ENCODE data around the gene PRICKLE4. TPM values are rescaled to one million over a fixed set of nuclear protein-coding genes. Genes with fewer than 3 reads are reported as not detected.
"Not testable (repeated sequence)": the region's sequence is repeated elsewhere in the genome, so short reads cannot be mapped to it uniquely, and the experiment has no call there.

Gene PRICKLE4
- total RNA-seq, 1 donor from 2014 or later: 3.8 TPM

DNA sequence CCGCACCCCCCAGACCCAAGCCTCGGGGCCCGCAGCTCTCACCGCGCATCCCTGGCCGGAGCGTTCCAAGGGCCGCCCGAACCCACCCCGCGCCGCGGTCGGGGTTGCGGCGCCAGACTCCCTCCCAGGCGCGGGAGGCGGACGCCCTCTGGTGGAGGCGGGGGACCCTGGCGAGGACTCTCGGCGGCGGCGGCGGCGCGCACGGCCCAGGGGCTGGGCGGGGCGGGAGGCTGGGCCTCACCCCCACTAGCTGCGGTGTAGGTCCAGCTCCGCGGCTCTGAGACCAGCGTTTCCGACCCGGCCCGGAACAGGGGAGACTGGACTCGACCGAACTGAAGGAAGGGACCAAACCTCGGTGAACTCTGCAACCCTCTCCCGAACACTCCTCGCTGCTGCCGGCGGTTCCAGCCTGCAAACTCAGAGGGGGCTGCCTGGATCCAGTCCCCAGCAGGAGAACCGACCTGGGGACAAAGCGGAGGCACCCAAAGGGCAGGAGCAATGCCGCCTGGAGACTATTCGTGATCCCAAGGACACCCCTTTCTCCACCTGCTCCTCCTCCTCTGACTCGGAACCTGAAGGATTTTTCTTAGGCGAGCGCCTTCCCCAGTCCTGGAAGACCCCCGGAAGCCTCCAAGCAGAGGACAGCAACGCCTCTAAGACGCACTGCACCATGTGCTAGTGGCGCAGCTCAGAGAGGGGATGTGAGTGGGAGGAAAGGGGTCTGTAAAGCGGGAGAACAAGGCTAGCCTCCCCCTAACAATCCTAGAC lies 6.1 kb downstream of the PRICKLE4 start:
- intact Hi-C loops (cut with micrococcal nuclease): loop anchor here (10.0 kb wide), 1 partner anchor 258 kb away; no protein-coding TSS in a partner anchor

DNA sequence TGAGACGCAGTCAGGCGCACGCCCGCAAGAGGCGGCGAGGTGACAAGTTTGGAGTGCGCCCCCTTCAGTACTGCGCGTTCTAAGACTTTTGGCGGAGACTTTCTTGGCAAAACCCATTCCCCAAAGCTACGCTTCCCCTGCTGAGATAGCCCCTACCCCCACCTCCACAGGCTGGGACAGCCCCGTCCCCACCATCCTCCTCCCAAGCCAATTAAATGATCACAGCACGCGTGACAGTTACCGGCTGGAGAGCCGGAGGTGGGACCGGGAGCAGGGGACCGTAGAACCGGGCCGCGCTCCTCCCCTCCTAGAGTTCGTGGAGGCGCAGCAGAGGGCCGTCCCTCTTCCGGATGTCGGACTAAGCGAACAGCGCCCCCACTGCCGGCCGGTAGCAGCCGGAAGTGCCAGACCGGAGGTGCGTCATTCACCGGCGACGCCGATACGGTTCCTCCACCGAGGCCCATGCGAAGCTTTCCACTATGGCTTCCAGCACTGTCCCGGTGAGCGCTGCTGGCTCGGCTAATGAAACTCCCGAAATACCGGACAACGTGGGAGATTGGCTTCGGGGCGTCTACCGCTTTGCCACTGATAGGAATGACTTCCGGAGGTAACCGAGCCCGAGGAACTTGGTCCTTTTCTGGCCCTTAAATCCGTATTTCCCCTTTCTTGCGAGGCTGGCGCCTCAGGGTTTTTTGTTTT lies 6.8 kb downstream of the PRICKLE4 start, which contains the start of gene TOMM6:
Gene TOMM6, plus strand, starts transcription at position 476 of the 699 bp plus-strand sequence. Its CDS starts 4 bp downstream, at position 480.
- DNase-seq: peak; percentile 97
- ATAC-seq: peak; percentile 84
- intact Hi-C loops (cut with micrococcal nuclease): loop anchor here (10.0 kb wide), 1 partner anchor 257 kb away; no protein-coding TSS in a partner anchor

More for the DNA sequence above, 6.1 kb downstream of the PRICKLE4 start:
- DNase-seq: peak; percentile 96
- peak; percentile 90 for ATAC-seq

DNA sequence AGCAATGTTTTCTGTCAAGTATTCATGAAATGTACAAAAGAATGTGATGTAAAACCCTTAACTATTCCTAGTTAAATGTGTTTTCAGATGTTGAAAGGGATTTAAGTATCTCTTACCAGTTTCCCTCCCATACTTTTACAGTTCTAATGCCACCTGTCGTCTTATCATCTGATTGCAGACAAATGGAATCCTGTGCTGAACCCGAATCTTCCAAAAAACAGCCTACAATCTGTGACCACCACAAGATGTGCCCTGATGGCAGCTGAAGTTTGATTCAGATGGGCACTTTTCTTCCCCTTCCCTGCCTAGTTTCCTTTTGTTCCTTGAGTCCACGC lies 8.8 kb downstream of the PRICKLE4 start:
- intact Hi-C loops (cut with micrococcal nuclease): loop anchor here (10.0 kb wide), 1 partner anchor 255 kb away; no protein-coding TSS in a partner anchor
- ATAC-seq (no peak), DNase-seq (no peak)

DNA sequence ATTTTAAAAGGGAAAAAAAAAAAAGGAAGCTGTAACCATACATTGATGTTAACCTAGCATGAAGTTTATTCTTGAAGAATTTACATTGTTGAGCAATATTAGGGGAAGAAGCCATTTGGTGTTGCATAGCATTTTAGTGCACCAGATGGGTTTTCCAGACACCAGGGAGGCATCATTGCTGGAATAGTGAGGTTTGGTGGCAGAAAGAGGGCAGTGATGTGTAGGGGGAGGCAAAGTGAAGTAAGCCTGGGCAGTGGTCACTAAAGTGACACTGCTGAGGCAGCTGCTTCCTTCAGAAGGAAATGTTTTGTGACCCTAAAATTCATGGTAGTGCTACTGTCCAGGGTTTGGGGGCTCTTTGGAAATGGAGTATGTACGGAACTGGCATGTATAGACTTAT lies 9.5 kb downstream of the PRICKLE4 start:
- intact Hi-C loops (cut with micrococcal nuclease): loop anchor here (5.0 kb wide), 1 partner anchor 132 kb away; the partner anchor contains the start of genes BYSL and MED20
- ATAC-seq (no peak), DNase-seq (no peak)

DNA sequence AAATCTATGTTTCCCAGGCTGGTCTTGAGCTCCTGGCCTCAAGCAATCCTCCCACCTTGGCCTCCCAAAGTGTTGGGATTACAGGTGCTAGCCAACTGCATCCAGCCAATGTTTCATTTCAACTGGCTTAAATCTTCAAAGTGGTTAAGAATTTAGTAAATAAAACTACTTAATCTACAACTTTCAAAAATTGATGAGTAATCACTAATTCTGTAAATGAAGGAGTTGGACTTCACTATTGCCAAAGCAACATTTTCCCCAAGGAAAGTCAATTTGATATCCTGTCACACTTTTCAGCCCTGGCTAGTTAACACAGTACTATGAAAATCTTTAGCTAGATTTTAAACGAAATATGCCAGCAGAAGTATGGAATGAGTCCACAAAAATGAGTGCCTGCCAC lies 10.7 kb downstream of the PRICKLE4 start:
- ATAC-seq (no peak), DNase-seq (no peak)
- intact Hi-C loops (cut with micrococcal nuclease): loop anchor here (5.0 kb wide), 1 partner anchor 131 kb away; the partner anchor contains the start of genes BYSL and MED20

DNA sequence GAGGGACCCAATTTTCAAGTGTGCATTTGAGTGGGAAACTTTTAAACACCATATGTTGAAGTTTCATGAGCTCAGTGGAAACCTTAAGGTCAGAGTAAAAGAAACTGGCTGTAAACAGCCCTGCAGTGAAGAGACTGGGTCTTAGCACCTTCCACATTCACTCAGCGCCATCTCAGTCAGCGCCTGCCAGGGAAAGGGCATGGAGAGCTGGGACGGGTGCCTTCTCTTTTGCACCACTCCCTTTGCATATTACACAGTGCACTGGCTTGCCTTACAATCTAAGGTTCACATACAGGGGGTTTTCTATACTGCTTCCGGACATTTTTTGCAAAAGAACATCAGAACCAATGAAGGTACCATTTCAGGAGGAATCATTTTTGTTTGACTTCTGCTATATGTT lies 11.4 kb downstream of the PRICKLE4 start:
- ATAC-seq (no peak), DNase-seq (no peak)
- intact Hi-C loops (cut with micrococcal nuclease): loop anchor here (5.0 kb wide), 1 partner anchor 130 kb away; the partner anchor contains the start of genes BYSL and MED20

DNA sequence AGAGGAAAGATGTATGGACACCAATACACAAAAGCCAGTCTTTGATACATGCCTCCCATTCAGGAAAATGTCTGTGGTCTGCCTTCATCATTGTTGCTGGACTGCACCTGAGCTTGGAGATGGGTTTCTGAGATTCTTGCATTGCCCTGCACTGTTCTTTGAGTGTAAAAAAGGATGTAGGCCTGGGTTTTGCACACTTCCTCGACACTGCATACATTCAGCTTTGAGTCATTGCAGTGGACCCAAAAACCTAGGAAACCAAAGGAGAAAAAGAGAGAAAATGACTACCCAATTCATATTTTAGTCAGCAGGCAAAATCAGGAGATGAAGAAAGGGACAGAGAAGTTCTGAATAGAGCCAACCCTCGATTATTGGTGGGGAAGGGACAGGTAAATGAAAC lies 15.9 kb downstream of the PRICKLE4 start:
- intact Hi-C loops (cut with micrococcal nuclease): no loop called here
- DNase-seq: no peak
- no peak for ATAC-seq

DNA sequence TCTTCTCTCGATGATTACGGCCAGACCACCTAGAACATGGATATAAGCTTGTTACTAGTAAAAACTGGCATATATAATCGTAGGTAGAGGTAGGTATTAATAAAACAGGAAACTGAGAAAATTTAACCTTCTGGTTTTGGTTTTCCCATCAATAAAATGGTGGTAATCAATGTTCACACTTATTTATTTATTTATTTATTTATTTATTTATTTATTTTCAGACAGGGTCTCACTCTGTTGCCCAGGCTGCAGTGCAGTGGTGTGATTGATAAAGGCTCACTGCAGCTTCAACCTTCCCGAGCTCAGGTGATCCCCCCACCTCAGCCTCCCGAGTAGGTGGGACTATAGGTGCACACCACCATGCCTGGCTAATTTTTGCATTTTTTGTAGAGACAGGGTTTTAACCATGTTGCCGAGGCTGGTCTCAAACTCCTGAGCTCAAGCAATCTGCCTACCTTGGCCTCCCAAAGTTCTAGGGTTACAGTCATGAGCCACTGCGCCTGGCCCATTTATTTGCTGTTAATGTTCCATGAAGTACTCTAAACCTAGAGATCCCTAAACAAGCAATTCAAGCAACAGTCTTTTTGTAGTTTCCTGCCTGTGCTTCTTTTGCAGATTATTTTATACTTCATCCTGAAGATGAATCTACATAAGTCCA lies 18.4 kb downstream of the PRICKLE4 start:
- no peak for DNase-seq
- intact Hi-C loops (cut with micrococcal nuclease): no loop called here
- ATAC-seq: no peak

DNA sequence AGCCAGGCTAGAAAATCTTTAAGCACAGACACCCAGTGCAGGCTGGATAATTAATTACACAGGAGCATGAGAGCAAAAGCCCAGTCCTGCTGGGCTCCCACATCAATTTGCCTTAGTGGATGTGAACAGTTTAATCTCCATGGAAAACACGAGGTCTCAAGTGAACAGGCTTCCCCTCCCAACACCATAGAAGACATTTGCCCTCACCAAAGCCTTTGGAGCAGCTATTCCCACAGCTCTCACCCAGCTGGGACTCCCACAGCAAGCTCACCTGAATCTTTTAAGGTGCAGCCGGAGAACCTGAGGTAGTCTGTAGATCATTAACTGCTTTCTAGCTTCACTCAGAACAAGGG lies 19.0 kb downstream of the PRICKLE4 start:
- intact Hi-C loops (cut with micrococcal nuclease): no loop called here
- DNase-seq (no peak), ATAC-seq (no peak)

DNA sequence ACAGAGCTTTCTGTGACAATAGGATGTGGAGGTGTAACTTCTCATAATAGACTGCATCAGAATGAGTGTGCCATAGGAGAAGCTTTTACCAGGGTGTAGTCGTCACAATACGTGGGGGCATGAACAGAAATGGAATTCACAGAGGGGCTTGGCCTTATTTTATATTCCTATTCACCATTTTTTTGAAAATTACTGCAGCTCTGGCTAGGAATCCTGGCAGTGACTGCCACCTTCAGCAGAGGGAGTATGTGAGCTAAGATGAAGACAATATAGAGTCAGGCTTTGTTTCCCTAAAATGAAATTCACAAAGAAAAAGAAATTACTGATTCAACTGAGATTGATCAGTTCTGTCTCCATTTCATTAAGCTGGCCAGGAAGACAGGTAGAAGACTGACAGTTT lies 20.8 kb downstream of the PRICKLE4 start:
- ATAC-seq: no peak
- DNase-seq: no peak
- intact Hi-C loops (cut with micrococcal nuclease): no loop called here

DNA sequence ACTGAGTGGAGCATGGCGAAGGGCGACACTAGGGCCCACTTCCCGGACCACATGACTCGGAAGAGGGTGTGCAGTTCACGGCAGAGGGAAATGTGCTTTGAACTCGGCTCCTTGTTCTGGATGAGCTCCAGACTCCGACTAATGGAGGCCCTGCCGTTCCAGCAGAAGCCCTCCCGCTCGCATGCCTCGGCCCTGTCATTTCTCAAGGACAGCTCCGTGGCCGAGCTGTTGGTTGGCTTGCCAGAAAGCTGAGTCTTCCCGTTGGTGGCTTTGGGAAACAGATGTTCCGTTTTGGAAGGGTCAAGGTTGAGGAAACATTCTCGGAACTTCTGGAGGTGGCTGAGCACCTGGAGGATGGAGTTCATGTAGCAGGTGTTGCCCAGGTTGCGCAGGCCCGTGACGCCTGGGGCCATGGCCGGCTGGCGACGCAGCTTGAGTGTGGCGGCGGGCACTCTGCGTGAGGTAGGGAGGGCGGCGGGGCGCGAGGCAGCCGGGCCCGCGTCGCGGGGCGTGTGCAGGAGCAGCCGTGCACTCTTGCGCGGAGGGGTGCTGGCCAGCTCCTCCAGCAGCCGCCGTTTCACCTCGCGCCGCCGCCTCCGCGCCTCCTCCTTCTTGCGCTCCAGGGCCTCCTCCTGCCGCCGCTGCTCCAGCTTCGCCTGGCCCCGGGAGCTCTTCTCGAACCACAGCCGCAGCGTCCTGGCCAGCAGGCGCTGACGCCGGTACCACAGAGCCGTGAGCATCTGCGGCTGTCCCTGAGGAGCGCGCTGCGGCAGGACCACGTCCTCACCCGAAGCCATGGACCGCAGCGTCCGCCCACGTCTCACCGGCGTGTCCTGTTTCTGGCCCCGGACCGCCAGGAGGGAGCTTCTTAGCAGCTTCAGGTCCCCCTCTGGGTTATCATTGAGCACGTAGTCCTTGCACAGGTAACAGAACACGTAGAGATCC lies 25.5 kb downstream of the PRICKLE4 start:
- no peak for ATAC-seq
- DNase-seq: no peak
- intact Hi-C loops (cut with micrococcal nuclease): no loop called here

DNA sequence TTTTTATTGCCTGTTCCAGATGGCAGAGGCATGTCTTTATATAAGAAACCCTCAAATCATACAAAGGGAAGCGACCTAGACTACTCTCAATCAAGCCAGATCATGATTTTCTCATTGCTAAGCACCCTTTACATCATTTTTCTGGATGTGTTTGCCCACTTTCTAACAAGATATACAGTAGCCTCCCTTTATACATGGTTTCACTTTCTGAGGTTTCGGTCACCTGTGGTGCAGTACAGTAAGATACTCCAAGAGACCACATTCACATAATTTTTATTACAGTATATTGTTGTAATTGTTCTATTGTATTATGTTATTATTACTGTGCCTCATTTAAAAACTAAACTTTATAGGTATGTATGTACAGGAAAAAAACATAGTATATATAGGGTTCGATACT lies 30.5 kb downstream of the PRICKLE4 start:
- ATAC-seq (no peak), DNase-seq (no peak)
- intact Hi-C loops (cut with micrococcal nuclease): no loop called here

DNA sequence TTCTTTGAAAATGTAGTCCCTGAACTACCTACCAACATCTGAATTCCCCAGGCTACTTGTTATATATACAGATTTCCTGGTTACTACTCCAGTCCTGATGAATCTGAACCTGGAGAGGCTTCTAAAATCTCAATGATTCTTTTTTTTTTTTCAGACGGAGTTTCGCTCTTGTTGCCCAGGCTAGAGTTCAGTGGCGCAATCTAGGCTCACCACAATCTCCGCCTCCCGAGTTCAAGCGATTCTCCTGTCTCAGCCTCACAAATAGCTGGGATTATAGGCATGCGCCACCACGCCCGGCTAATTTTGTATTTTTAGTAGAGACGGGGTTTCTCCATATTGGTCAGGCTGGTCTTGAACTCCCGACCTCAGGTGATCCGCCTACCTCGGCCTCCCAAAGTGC lies 31.4 kb downstream of the PRICKLE4 start:
- ATAC-seq; DNase-seq; intact Hi-C loops (cut with micrococcal nuclease): not testable (repeated sequence)

DNA sequence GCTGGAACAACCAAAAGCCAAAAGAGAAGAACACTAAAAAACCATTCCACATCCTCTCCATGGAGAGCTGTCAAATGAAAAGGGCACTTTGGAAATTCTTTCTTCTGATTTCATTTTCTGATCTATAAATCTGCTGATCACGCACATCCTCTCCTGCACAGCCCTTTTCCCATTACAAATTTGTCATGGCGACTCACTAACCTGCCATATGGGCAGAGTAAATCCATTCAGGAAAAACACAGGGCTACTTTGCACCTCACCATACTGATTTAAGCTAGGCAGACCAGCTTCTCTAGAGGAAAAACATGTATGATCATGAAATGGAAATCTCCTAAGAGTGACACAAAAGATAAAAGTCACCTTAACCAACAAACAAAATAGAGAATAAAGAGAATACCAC lies 32.9 kb downstream of the PRICKLE4 start:
- DNase-seq: no peak
- intact Hi-C loops (cut with micrococcal nuclease): no loop called here
- no peak for ATAC-seq

DNA sequence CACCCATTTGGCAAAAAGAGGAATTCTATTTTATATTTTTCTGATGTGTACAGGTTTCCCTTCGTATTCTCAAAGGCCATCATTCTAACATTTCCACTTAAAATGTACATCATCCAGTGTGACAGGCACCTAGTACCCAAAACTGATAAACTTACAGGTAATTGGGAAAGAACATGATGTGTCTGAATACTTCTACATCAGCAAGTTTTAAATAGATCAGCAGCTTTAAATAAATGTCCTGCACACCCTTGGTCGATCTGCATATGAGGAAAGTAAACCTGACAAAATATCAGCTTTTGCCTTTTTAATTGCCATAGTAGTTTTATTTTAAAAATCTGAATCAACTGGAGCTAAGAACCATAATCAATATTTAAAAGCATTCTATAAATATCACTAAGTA lies 33.4 kb downstream of the PRICKLE4 start:
- peak; percentile 63 for ATAC-seq
- DNase-seq: no peak
- intact Hi-C loops (cut with micrococcal nuclease): no loop called here

DNA sequence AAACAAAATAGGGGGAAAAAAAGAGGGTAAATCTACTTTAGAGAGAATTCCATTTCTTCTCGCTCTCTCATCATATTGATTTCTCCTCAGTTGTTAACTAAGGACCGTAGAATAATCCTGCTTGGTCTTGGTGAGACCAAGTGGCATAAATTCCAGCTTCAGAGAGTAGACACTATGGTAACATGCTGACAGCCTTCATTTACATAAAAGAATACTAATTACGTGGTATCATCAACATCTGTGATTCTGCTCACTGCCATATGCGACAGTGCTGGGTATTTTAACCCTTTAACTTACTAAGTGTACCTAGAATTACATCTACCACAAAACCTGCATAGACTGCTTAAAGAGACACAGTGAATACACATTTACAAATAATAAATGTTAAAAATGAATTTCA lies 34.0 kb downstream of the PRICKLE4 start:
- intact Hi-C loops (cut with micrococcal nuclease): no loop called here
- DNase-seq (no peak), ATAC-seq (no peak)

DNA sequence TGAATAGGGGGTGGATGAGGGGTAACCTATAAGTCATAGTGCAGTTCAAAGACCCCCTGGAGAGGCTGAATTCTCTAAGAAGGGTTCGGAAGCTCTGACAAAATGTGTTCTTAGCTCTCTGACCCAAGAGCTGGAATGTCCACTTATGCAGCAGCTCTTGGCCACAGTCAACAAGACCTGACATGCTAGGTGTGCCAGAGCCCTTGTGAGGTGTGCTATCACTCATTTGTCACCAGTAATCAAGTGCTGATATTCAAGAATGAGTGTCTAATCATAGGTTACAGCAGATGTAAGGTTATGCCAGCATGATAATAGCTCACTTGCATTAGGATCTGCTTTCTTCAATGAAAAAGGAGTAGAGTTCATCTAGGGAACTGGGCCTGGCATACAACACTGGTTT lies 35.0 kb downstream of the PRICKLE4 start:
- DNase-seq (no peak), ATAC-seq (peak; percentile 80)
- intact Hi-C loops (cut with micrococcal nuclease): no loop called here

DNA sequence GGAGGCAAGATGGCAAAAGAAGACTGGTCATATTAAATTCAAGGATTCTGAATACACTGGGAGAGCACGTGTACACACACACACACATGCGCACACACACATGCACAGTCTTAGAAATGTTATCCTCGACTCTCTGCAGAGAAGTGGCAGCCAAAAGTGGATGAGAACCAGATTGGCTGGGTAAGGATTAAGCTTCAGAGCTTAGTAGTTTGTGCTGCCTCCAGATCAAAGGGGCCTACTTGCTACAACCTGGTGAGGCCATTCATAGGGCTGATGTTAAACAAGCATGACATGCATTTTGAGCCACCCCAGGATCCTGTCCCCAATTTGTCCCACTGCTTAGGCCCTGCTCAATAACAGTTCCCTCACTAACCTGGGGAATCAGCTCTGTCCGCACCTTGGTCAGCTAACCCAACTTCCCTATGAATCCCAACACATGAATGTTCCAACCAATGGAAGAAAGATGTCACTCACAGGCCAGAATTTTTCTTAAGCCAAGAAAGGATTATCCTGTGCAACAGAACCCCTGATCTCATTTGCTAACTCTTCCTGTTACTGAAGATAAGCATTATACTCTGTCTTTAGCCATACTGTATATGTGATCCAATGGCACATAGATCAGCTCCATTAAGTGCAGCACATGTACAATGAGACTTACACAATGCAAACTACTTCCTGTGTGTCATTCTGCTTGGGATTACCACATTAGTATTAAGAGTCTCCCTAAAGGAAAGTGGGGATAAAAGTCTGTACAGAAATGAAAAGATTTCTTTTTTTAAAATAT lies 37.9 kb downstream of the PRICKLE4 start:
- DNase-seq: no peak
- ATAC-seq: no peak
- intact Hi-C loops (cut with micrococcal nuclease): no loop called here

Data from left ventricle myocardium superior (tissue), 1 donor.